LoVo (cell line): ENCODE results near the gene PGGHG.
"Not testable (repeated sequence)": the region's sequence is repeated elsewhere in the genome, so short reads cannot be mapped to it uniquely, and the experiment has no call there.

Experiments
- DNase-seq: peaks from one replicate; pipeline ENCODE4 v3.0.0-alpha.2; 2016; ENCODE audit warnings: low spot score

Gene PGGHG

GRCh38 chr11:297586-298405 lies 8.9 kb downstream of the PGGHG start:
- no peak for DNase-seq

- no peak for DNase-seq
Observed at GRCh38 chr11:298406-299065, 9.6 kb downstream of the PGGHG start.

- no peak for DNase-seq
Observed at GRCh38 chr11:299081-299891, 10.4 kb downstream of the PGGHG start, which contains the start of gene IFITM5. TSS of gene IFITM5 (minus strand) at chr11:299526. CDS start at chr11:299490, 36 bp downstream.

- DNase-seq, result no peak
Observed at GRCh38 chr11:299951-300735, 11.2 kb downstream of the PGGHG start.

- no peak for DNase-seq
Observed at GRCh38 chr11:303363-303762, 14.4 kb downstream of the PGGHG start.

GRCh38 chr11:304061-304506 lies 15.2 kb downstream of the PGGHG start:
- DNase-seq, result no peak

GRCh38 chr11:304915-305843 lies 16.3 kb downstream of the PGGHG start:
- peak; percentile 54 for DNase-seq

- DNase-seq, result no peak
Observed at GRCh38 chr11:305844-306211, 16.9 kb downstream of the PGGHG start.

GRCh38 chr11:306645-307371 lies 17.9 kb downstream of the PGGHG start:
- DNase-seq, result no peak

- DNase-seq, result not testable (repeated sequence)
Observed at GRCh38 chr11:307766-308708, 19.1 kb downstream of the PGGHG start, which contains the start of gene IFITM2. TSS of gene IFITM2 (plus strand) at chr11:307816. CDS start at chr11:308193, 377 bp downstream.

GRCh38 chr11:308740-309665 lies 20.1 kb downstream of the PGGHG start:
- DNase-seq, result peak; percentile 75

- not testable (repeated sequence) for DNase-seq
Observed at GRCh38 chr11:309979-310572, 21.1 kb downstream of the PGGHG start.

GRCh38 chr11:311013-311748 lies 22.3 kb downstream of the PGGHG start:
- not testable (repeated sequence) for DNase-seq

GRCh38 chr11:312092-312816 lies 23.3 kb downstream of the PGGHG start:
- no peak for DNase-seq

- DNase-seq, result no peak
Observed at GRCh38 chr11:313304-313786, 24.4 kb downstream of the PGGHG start.
